ENCODE measurements around the gene CALML5.

The CALML5 gene

GRCh38 chr10:5499493-5500140 is at the start of gene CALML5:
Gene CALML5, minus strand, starts transcription at chr10:5499570. Its CDS starts 132 bp downstream, at chr10:5499438.
- in situ Hi-C loops (cut with MboI; ENCODE audit: low sequenced_read_pairs): no loop called here

GRCh38 chr10:5547931-5548660 is 48.7 kb upstream of the CALML5 start:
- in situ Hi-C loops (cut with MboI; ENCODE audit: low sequenced_read_pairs): no loop called here

- in situ Hi-C loops (cut with MboI; ENCODE audit: low sequenced_read_pairs): no loop called here
Measured at GRCh38 chr10:5547681-5547930, 48.2 kb upstream of the CALML5 start.

- in situ Hi-C loops (cut with MboI; ENCODE audit: low sequenced_read_pairs): no loop called here
Measured at GRCh38 chr10:5546891-5547680, 47.7 kb upstream of the CALML5 start.

GRCh38 chr10:5545778-5546710 is 46.7 kb upstream of the CALML5 start:
- in situ Hi-C loops (cut with MboI; ENCODE audit: low sequenced_read_pairs): no loop called here

- in situ Hi-C loops (cut with MboI; ENCODE audit: low sequenced_read_pairs): no loop called here
Measured at GRCh38 chr10:5545426-5545777, 46.0 kb upstream of the CALML5 start.

GRCh38 chr10:5545011-5545410 is 45.6 kb upstream of the CALML5 start:
- in situ Hi-C loops (cut with MboI; ENCODE audit: low sequenced_read_pairs): no loop called here

- in situ Hi-C loops (cut with MboI; ENCODE audit: low sequenced_read_pairs): no loop called here
Measured at GRCh38 chr10:5544216-5544805, 44.9 kb upstream of the CALML5 start.

- in situ Hi-C loops (cut with MboI; ENCODE audit: low sequenced_read_pairs): no loop called here
Measured at GRCh38 chr10:5543623-5544022, 44.3 kb upstream of the CALML5 start.

- in situ Hi-C loops (cut with MboI; ENCODE audit: low sequenced_read_pairs): no loop called here
Measured at GRCh38 chr10:5542100-5542499, 42.7 kb upstream of the CALML5 start.

- in situ Hi-C loops (cut with MboI; ENCODE audit: low sequenced_read_pairs): no loop called here
Measured at GRCh38 chr10:5540891-5541290, 41.5 kb upstream of the CALML5 start.

GRCh38 chr10:5540080-5540479 is 40.7 kb upstream of the CALML5 start:
- in situ Hi-C loops (cut with MboI; ENCODE audit: low sequenced_read_pairs): no loop called here

GRCh38 chr10:5538892-5539651 is 39.7 kb upstream of the CALML5 start:
- in situ Hi-C loops (cut with MboI; ENCODE audit: low sequenced_read_pairs): no loop called here

- in situ Hi-C loops (cut with MboI; ENCODE audit: low sequenced_read_pairs): no loop called here
Measured at GRCh38 chr10:5538446-5538845, 39.1 kb upstream of the CALML5 start.

GRCh38 chr10:5537684-5538083 is 38.3 kb upstream of the CALML5 start:
- in situ Hi-C loops (cut with MboI; ENCODE audit: low sequenced_read_pairs): no loop called here

GRCh38 chr10:5536486-5537081 is 37.2 kb upstream of the CALML5 start:
- in situ Hi-C loops (cut with MboI; ENCODE audit: low sequenced_read_pairs): no loop called here

GRCh38 chr10:5534880-5535856 is 35.8 kb upstream of the CALML5 start:
- in situ Hi-C loops (cut with MboI; ENCODE audit: low sequenced_read_pairs): no loop called here

GRCh38 chr10:5534051-5534821 is 34.9 kb upstream of the CALML5 start:
- in situ Hi-C loops (cut with MboI; ENCODE audit: low sequenced_read_pairs): no loop called here
